GM13976 (cell line): ENCODE measurements around the gene EPB41L5.
"Not testable (repeated sequence)": the region's sequence is repeated elsewhere in the genome, so short reads cannot be mapped to it uniquely, and the experiment has no call there.

Experiments used
- DNase-seq: peaks from one replicate; pipeline ENCODE4 v3.0.0; 2012; ENCODE audit warnings: low spot score
- CTCF ChIP-seq: IDR thresholded peaks from 2 replicates; pipeline ENCODE4 v1.5.1; 2012; ENCODE audit warnings: borderline replicate concordance, mild to moderate bottlenecking; ENCODE audit not compliant: insufficient read depth; ENCODE audit errors: extremely low read depth, missing control alignments, control extremely low read depth
- in situ Hi-C: fragments of 300-500 bp; cut with MboI; formaldehyde crosslinking; loops from one replicate; pipeline ENCODE4 v1.12.0; 2022; ENCODE audit warnings: low sequenced_read_pairs, mixed read lengths, inconsistent platforms; ENCODE audit not compliant: unreplicated experiment

The EPB41L5 gene

GRCh38 chr2:120042359-120042758 is 29.5 kb downstream of the EPB41L5 start:
- in situ Hi-C loops: no loop called here

GRCh38 chr2:120044336-120044735 is 31.5 kb downstream of the EPB41L5 start:
- TF ChIP-seq CTCF: no peak
- no peak for DNase-seq
- in situ Hi-C loops: no loop called here

More at GRCh38 chr2:120042359-120042758, 29.5 kb downstream of the EPB41L5 start:
- TF ChIP-seq CTCF: no peak
- no peak for DNase-seq

- in situ Hi-C loops, DNase-seq: not testable (repeated sequence)
Measured at GRCh38 chr2:120045775-120046174, 32.9 kb downstream of the EPB41L5 start.

GRCh38 chr2:120046252-120046651 is 33.4 kb downstream of the EPB41L5 start:
- DNase-seq, in situ Hi-C loops: not testable (repeated sequence)

- DNase-seq: no peak
- in situ Hi-C loops: no loop called here
- no peak for TF ChIP-seq CTCF
Measured at GRCh38 chr2:120052597-120052996, 39.7 kb downstream of the EPB41L5 start.

- in situ Hi-C loops: no loop called here
- no peak for TF ChIP-seq CTCF
- DNase-seq: no peak
Measured at GRCh38 chr2:120053891-120054290, 41.0 kb downstream of the EPB41L5 start.

- in situ Hi-C loops: no loop called here
- TF ChIP-seq CTCF: no peak
- no peak for DNase-seq
Measured at GRCh38 chr2:120059483-120059882, 46.6 kb downstream of the EPB41L5 start.

- no peak for TF ChIP-seq CTCF
- no peak for DNase-seq
- in situ Hi-C loops: no loop called here
Measured at GRCh38 chr2:120060088-120060623, 47.3 kb downstream of the EPB41L5 start.
